ENCODE data around the gene SGK1.

DNA sequence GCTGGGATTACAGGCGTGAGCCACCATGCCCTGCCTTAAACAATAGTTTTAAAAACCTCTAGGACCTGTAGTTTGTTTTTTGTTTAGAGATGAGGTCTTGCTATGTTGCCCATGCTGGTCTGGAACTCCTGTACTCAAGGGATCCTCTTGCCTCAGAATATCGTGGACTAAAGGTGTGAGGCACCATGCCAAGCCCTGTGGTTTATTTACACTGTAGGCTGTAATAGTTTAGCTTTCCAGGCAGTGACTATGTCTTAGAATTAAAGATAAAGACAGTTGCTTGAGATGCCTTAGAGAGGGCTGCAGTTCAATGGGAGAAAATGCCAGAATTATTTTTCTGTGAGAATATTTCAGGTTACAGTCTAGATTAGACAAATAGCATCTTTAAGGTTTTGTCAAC is 72.9 kb downstream of the SGK1 start:
- TF ChIP-seq, protein P1, sequence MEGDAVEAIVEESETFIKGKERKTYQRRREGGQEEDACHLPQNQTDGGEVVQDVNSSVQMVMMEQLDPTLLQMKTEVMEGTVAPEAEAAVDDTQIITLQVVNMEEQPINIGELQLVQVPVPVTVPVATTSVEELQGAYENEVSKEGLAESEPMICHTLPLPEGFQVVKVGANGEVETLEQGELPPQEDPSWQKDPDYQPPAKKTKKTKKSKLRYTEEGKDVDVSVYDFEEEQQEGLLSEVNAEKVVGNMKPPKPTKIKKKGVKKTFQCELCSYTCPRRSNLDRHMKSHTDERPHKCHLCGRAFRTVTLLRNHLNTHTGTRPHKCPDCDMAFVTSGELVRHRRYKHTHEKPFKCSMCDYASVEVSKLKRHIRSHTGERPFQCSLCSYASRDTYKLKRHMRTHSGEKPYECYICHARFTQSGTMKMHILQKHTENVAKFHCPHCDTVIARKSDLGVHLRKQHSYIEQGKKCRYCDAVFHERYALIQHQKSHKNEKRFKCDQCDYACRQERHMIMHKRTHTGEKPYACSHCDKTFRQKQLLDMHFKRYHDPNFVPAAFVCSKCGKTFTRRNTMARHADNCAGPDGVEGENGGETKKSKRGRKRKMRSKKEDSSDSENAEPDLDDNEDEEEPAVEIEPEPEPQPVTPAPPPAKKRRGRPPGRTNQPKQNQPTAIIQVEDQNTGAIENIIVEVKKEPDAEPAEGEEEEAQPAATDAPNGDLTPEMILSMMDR (IDR thresholded peaks at IDR 0.05; ENCODE audit: low read depth, low read length, poor library complexity, severe bottlenecking): no peak
- no peak for TF ChIP-seq EZH2phosphoT487 (IDR thresholded peaks at IDR 0.05; ENCODE audit: borderline replicate concordance, low read length)

Data from DOHH2 (cell line).